T-helper 9 cell (primary cell): Measurements from ENCODE around the gene PDSS2.
A peak's percentile ranks its signal among the peaks of the same experiment; 100 is the strongest.
"Not testable (repeated sequence)": the region's sequence is repeated elsewhere in the genome, so short reads cannot be mapped to it uniquely, and the experiment has no call there.

Source experiments
- DNase-seq: peaks from one replicate; pipeline ENCODE4 v3.0.0-alpha.2; 2020
- total RNA-seq, 2 donors: gene quantifications; one replicate each; lab custom pipeline; 2026; lab: John Stamatoyannopoulos, UW

PDSS2 gene, protein sequence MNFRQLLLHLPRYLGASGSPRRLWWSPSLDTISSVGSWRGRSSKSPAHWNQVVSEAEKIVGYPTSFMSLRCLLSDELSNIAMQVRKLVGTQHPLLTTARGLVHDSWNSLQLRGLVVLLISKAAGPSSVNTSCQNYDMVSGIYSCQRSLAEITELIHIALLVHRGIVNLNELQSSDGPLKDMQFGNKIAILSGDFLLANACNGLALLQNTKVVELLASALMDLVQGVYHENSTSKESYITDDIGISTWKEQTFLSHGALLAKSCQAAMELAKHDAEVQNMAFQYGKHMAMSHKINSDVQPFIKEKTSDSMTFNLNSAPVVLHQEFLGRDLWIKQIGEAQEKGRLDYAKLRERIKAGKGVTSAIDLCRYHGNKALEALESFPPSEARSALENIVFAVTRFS
- total RNA-seq, result 15.9 to 16.1 reads per million in 2 donors

- peak; percentile 93 for DNase-seq
Observed at GRCh38 chr6:107459283-107460082, at the start of gene PDSS2. PDSS2 (minus strand) TSS chr6:107459564; CDS start chr6:107459285, 279 bp downstream.

GRCh38 chr6:107506145-107506544 is 46.8 kb upstream of the PDSS2 start:
- DNase-seq, result no peak

- DNase-seq, result no peak
Observed at GRCh38 chr6:107504270-107505026, 45.1 kb upstream of the PDSS2 start.

DNA sequence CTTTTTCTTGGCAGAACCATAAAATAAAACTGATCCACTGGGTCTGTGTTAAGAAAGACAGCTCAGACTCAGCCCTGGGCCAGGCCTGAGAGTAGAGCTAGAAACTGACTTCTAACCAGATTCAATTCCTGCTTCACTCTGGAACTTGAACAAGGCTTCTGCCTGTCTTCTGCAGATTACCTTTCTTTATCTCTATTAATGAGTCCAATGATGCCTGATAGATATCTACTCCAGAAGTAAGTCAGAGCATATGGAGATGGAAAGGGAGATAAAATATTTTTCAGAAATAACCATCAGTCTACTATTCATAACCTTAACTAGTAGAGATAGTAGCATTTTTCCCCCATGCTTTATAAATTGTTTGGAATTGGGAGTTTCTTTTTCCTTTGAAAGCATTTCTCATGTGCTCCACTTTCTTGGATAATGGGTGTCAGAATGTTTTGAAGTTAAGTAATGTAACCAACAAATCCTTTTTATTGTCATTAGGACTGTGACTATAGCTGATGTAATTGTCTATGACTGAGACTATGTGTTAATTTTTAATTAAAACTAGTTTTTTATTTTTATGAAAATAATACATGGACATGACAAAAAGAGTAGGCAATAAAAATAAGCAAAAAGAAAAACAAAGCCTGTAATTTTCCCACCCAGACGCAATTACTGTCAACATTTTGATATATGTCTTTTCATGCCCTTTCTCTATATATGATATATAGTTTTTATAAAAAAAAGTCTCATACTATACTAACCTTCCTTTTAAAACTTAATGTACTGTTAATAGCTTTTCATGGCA is 37.7 kb upstream of the PDSS2 start:
- DNase-seq, result no peak

- no peak for DNase-seq
Observed at GRCh38 chr6:107495971-107496370, 36.6 kb upstream of the PDSS2 start.

DNA sequence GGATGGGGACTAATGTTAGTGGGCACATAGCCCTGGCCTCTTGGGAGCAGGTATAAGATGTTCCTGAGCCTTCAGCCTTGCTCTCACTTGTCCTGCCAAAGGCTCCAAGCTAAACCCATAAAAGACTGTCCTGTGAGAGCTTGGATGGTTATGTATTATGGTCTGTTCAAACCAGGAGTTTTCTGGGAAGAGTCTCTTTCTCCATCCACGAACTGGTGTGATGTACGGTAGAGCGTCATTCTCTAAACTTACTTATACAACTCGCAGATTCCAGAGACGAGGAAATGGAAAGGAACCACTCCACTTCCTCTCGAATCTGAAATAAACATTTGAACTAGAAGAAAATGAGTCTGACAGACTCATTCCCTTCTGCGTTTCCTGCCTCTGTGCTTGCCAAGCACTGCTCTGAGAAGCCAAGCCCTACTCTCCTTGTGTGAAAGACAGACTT is 35.9 kb upstream of the PDSS2 start:
- no peak for DNase-seq

DNA sequence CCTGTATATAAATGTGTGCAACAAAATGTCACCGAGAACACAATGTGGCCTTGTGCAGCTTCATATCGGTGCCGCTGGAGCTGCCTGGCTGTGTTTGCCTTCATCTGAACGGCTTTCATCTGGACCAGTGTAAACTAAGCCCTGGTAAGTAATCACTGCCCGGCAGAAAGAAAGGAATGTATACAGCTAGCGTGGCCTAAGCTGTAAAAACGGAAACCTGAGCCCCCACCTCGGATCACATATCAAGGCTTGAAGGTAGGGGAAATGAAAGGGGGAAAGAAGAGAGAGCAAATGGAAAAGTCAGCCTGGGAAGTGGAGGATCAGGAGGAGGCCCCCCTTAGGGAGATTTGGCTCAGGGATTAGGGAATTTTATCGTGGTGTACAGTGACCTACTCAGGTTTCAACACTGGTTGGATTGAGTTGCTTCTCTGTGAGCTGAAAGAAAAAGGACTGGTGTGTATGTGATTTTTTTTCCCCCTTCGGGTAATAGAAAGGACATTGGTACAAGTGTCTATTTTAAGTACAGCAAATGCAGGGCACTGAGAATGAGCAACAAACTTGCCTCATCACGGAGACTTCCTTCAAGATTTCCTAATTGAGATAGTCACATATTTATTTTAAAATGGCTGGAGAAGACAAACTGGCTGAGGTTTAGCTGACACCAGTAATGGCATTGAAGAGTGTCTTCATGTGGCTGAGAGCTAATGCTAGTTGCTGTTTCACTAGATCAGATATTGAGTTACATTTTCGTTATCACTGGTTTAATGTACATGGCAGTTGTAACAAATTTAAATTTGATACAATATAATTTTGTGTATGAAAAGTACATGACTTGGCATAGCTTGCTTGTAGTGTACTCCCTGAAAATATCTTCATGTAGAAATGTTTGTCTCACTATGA is 34.0 kb upstream of the PDSS2 start:
- no peak for DNase-seq

- no peak for DNase-seq
Observed at GRCh38 chr6:107491760-107492660, 32.6 kb upstream of the PDSS2 start.

DNA sequence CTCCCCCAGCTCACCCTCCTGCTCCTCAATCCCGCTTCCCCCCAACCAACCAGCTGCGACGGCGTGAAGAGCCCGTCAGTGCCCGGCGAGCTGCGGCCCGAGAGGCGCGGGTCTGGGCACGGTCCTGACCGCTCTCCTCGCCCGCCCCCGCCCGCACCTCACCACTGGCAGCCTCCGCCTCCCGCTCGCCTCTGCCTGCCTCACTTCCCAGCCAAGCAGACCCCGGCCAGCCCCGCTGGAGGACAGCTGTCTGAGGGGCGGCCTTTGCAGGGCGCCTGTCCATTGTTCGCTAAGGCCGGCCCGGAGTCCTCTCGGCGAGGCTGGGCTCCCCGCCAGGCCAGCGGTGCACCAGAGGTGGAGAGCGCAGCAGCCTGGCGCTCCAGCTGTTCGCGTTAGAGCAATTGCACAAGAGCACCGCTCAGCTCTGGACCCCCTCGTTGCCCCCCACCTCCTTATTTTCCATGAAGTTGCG is 31.8 kb upstream of the PDSS2 start:
- no peak for DNase-seq

- no peak for DNase-seq
Observed at GRCh38 chr6:107490566-107491137, 31.3 kb upstream of the PDSS2 start.

DNA sequence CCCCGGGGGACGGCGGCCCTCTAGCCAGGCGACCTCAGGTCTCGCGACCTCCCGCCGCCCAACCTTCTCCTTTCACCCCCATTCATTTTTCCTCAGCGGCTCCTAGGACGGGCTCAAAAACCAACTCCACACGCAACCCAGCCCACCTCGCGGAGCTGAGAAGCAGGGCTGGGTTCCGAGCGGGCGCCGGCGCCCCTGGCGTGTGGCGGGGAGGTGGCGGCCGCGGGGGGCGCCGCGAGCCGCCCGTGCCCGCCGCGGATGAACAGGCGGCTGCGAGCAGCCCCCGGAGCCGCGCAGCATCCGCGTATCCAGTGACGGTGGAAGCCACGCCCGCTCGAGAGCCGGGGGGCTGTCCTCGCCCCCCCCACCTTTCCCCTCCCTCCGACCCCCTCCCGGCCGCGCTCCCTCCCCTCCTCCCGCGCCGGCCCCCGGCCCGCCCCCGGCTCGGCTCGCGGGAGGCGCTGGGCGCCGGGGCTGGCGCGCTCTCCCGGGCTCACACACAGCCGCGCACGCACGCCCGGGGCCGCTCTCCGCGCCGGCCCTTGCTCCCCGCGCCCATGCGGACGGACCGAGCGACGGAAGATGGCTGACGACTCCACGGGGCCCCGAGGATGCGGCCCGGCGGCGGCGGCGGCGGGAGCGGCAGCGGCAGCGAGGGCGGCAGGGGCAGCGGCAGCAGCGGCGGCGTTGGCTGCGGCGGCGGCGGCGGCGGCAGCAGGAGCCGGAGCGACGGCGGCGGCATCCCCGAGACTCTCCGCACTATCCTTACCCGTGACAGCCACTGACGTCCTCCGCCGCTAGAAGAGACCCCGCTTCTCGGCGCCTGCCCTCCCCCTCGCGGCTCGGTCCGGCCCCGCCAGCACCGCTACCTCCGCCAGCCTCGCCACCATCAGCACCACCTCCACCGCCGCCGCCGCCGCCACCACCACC is 30.5 kb upstream of the PDSS2 start, which contains the start of gene SOBP:
Gene SOBP (plus strand): TSS at position 482 of the 930 bp plus-strand sequence. CDS start 500 bp downstream, outside the sequence.
- peak; percentile 16 for DNase-seq

GRCh38 chr6:107488875-107489635 is 29.7 kb upstream of the PDSS2 start:
- DNase-seq, result peak; percentile 7

DNA sequence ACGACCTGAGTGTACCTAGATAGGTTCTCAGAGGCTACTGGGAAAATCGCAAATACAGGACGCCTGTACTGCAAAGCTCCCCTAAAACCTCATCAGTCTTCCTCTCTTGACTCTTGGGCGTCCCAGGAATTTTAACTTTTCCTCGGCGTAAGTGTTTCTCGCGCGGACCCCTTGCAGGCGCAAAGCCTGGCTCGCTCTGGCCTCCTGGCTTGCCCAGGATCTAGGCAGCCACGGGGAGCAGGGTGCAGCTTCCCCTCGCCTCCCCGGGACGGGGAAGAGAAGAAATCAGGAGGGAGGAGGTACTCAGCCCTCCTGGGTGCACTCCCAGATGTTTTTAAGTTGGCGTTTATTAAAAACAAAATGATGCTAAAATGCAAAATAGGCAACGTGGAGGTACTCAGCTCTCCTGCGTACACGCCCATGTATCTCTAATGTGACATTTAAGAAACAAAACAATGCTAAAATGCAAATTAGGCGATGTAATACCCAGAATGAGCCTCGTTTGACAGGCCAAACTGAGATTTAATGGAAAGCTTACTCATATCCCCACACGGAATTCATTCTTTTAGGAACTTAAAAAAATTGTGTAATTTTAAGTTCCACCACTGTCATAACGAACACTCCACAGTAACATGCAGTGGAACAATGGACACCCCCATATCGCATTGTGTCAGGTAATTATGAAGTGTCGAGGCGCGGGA is 29.0 kb upstream of the PDSS2 start:
- DNase-seq, result no peak

- DNase-seq, result no peak
Observed at GRCh38 chr6:107485157-107485556, 25.8 kb upstream of the PDSS2 start.

- no peak for DNase-seq
Observed at GRCh38 chr6:107479089-107479690, 19.8 kb upstream of the PDSS2 start.

DNA sequence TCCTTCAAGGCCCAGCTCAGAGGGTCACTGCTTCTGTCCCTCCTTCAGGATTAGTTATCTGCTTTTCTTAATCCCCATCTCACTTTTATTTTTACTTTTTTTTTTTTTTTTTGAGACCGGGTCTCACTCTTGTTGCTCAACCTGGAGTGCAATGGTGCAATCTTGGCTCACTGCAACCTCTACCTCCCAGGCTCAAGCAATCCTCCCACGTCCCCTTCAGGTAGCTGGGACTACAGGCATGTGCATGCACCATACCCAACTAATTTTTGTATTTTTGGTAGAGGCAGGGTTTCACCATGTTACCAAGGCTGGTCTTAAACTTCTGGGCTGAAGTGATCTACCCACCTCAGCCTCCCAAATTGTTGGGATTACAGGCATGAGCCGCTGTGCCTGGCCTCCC is 16.5 kb upstream of the PDSS2 start:
- not testable (repeated sequence) for DNase-seq
